Fibroblast of the aortic adventitia (primary cell): ENCODE measurements around the gene CLMP. TPM values are rescaled to one million over a fixed set of nuclear protein-coding genes. Genes with fewer than 3 reads are reported as not detected.
"Not testable (repeated sequence)": the region's sequence is repeated elsewhere in the genome, so short reads cannot be mapped to it uniquely, and the experiment has no call there.

Experiments
- DNase-seq: peaks from one replicate; pipeline ENCODE4 v3.0.0-alpha.2; 2010; ENCODE audit warnings: low read depth
- H3K4me3 ChIP-seq: 2 replicates; pipeline ENCODE4 v1.5.1; 2011; ENCODE audit warnings: low read depth, mild to moderate bottlenecking, control low read depth, low read length, moderate library complexity
- CTCF ChIP-seq: IDR thresholded peaks from 2 replicates; pipeline ENCODE4 v1.5.1; 2011; ENCODE audit warnings: mild to moderate bottlenecking, low read length, control low read depth, inconsistent platforms; ENCODE audit not compliant: insufficient read depth
- total RNA-seq: library from RNA; depleted of rRNA; stranded (reverse); fragments of >200 nt; gene quantifications from 2 replicates; pipeline ENCODE4 v1.2.3, GENCODE V29; 2012; ENCODE audit warnings: low replicate concordance

Gene CLMP
- total RNA-seq, 1 donor = 235 TPM

DNA sequence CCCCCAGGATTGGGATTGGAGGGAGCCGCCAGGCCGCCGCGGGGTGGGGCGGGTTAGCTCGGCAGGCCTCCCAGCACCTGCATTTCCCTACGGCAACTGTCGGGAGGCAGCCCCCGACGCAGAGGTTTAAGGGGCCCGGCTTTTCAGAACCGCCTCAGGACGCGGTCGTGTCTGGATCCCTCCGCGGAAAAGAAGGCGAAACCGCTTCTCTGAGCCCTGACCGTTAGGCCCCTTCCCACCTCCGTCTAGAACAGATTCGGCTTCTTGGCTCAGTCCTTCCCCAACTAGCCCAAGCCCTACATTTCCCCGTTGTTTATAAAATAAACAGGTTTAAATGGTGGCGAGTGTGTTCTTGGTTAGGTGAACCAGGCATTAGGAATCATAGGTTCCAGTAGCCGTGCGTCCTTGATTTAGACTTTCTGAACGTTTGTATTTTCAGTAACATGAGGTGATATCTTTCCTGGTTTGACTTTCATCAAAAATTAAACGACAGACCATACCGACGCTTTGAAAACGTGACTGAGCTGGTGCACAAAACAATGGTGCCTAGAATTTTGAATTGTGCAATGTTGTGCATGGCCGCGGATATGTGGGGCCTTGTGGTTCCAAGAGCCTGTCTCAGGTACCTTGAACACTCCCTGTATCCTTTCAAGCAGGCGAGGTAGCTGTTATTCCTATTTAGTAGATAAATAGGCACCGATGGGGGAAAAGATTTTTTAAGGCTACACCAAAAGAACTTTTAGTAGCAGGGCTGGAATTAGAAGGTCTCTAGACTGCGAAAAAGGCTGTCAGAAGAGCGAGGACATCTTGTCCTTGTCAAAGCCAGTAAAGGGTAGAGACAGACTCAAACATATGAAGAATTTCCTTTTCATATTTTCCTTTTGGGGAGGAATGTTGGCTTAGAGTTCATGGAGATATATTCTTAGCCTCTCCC is 131.9 kb downstream of the CLMP start:
- H3K4me3 ChIP-seq = peak overlapping the region; percentile 81
- TF ChIP-seq CTCF = no peak
- DNase-seq = peak; percentile 73

- peak overlapping the region; percentile 99 for H3K4me3 ChIP-seq
- peak; percentile 100 for DNase-seq
- no peak for TF ChIP-seq CTCF
Measured at GRCh38 chr11:123062158-123062891, 132.7 kb downstream of the CLMP start.

DNA sequence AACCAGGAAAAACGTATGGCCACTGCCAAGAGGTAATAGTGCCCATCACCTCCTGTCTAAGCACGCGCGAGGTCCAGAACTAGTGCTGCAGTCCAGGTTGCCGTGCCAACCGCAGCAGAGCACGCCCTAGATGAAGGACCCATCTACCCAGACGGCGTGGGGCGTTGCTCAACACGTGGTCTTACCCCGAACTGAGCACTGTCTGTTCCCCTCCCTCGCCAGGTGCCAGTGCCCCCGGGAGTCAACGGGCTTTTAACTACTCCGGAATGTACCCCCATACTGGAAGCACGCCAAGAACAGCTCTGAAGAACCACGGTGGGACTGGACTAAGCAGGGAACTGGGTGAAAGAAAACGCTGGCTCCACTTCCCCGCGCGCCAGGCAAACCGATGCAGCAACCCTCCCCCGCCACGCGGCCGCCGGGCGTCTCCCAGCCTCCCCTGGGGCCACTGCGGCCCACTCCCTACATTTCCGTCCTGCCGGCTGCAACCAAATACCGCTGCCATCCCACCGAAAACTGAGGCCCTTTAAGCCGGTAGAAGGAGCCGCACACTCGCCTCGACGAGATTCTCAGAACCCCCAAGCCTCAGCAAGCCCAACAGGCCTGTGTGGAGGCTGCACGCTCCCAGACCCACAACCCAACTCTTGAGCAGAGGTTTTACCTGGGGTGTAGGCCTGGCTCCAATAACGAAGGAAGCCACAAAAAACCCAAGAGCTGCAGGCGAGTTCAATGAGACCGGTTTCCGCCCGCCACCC is 133.5 kb downstream of the CLMP start, which contains the start of gene HSPA8:
HSPA8 (minus strand) TSS at position 734 of the 755 bp plus-strand sequence. CDS start 812 bp downstream, outside the sequence.
- H3K4me3 ChIP-seq = peak within 1 kb of the TSS; percentile 99

DNA sequence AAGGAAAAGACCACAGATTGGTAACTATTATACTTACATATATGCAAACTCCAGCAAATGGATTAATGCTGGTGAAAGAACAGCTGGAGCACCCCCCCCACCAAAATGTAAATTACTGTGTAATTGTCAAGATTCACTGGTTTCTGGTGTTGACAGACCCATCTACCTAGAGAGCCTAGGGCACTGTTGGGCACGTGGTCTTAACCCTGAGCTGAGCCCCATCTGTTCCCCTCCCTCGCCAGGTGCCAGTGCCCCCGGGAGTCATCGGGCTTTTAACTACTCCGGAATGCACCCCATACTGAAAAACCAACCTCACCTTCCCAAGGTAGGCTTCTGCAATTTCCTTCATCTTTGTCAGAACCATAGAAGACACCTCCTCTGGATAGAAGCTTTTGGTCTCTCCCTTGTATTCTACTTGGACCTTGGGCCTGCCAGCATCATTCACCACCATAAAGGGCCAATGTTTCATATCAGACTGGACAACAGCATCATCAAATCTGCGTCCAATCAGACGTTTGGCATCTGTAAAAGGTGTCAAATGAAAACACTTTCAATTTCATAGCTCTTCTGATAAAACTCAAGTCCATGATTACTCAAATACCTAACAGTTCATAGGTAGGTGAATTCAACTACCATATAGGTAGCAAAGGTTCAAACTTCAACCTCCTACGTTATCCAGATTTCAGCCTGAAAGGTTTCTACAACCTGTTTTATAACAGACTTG is 134.6 kb downstream of the CLMP start:
- no peak for DNase-seq
- no peak for TF ChIP-seq CTCF
- H3K4me3 ChIP-seq = peak overlapping the region; percentile 99

More for the DNA sequence above, 133.5 kb downstream of the CLMP start, which contains the start of gene HSPA8:
- TF ChIP-seq CTCF = no peak
- DNase-seq = peak; percentile 67

GRCh38 chr11:123059041-123059920 is 135.8 kb downstream of the CLMP start:
- not testable (repeated sequence) for DNase-seq
- peak overlapping the region; percentile 99 for H3K4me3 ChIP-seq

GRCh38 chr11:123057661-123058305 is 137.3 kb downstream of the CLMP start:
- TF ChIP-seq CTCF = no peak
- H3K4me3 ChIP-seq = peak overlapping the region; percentile 99
- no peak for DNase-seq
